GM13977 (cell line): Measurements from ENCODE around the gene GART.
"Not testable (repeated sequence)": the region's sequence is repeated elsewhere in the genome, so short reads cannot be mapped to it uniquely, and the experiment has no call there.

Experiments
- DNase-seq: peaks from one replicate; pipeline ENCODE4 v3.0.0; 2012; ENCODE audit warnings: low spot score
- in situ Hi-C: fragments of 300-500 bp; cut with MboI; formaldehyde crosslinking; loops from one replicate; pipeline ENCODE4 v1.12.0; 2022; ENCODE audit warnings: low sequenced_read_pairs, low pct_unique_long_range_greater_than_20kb, mixed read lengths, inconsistent platforms; ENCODE audit not compliant: unreplicated experiment
- TF ChIP-seq, protein P1 (sequence below): IDR thresholded peaks from 2 replicates; pipeline ENCODE4 v1.5.1; 2012; ENCODE audit warnings: mild to moderate bottlenecking, control low read depth; ENCODE audit not compliant: insufficient read depth; ENCODE audit errors: extremely low read depth, missing control alignments

GART gene

GRCh38 chr21:33518899-33519298 lies 23.0 kb downstream of the GART start:
- TF ChIP-seq, protein P1, sequence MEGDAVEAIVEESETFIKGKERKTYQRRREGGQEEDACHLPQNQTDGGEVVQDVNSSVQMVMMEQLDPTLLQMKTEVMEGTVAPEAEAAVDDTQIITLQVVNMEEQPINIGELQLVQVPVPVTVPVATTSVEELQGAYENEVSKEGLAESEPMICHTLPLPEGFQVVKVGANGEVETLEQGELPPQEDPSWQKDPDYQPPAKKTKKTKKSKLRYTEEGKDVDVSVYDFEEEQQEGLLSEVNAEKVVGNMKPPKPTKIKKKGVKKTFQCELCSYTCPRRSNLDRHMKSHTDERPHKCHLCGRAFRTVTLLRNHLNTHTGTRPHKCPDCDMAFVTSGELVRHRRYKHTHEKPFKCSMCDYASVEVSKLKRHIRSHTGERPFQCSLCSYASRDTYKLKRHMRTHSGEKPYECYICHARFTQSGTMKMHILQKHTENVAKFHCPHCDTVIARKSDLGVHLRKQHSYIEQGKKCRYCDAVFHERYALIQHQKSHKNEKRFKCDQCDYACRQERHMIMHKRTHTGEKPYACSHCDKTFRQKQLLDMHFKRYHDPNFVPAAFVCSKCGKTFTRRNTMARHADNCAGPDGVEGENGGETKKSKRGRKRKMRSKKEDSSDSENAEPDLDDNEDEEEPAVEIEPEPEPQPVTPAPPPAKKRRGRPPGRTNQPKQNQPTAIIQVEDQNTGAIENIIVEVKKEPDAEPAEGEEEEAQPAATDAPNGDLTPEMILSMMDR, result no peak
- DNase-seq, result no peak

DNA sequence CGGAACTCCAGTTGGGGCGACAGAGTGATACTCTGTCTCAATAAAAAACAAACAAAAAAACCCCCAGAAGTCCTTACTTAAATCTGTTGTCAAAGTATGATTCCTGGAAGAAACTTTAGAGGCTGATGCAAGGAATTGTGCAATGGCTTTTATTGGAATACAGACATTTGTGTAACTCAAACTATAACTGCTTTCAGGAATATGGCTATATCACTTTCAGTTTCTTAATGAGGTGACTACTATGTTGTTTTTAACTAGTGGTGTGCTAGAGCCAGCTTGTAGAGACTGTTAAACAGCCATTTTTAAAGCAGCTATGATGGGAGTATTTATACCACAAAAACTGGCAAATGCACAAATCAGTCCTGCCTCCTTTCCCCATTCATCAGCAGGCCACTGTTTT lies 27.7 kb downstream of the GART start:
- DNase-seq, result no peak
- TF ChIP-seq, protein P1, result no peak
- in situ Hi-C loops, result no loop called here

More at GRCh38 chr21:33518899-33519298, 23.0 kb downstream of the GART start:
- in situ Hi-C loops, result no loop called here

DNA sequence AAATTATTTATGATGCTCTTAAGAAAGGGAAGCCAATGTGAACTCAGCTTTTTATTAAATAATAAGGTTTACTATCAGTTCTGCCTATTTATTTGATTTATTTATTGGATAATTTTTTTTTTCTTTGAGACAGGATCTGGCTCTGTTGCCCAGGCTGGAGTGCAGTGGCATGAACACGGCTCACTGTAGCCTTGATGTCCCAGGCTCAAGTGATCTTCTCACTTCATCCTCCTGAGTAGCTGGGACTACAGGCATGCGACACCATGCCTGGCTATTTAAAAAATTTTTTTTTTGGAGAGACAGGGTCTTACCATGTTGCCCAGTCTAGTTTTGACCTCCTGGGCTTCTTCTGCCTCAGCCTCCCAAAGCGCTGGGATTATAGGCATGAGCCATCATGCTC lies 29.4 kb downstream of the GART start:
- no peak for DNase-seq
- in situ Hi-C loops, result no loop called here
- TF ChIP-seq, protein P1, result no peak

DNA sequence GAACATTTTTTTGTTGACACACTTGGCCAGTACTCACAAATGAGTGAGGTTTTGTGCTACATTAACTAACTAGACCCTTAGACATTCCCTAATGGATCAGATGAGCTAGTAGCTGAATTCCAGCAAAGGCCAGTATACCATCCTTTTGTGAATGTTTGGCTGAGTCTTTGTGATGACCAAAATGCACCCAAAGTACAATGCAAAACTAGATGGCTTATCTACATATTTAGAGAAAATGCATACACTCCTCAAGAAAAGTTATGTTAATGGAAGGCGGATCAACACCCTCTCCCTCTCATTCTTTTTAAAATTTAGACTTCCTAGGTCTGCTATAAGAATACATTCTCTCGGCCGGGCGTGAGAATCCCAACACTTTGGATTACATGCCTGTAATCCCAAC lies 30.3 kb downstream of the GART start:
- TF ChIP-seq, protein P1, result no peak
- in situ Hi-C loops, result no loop called here

GRCh38 chr21:33510826-33511225 lies 31.1 kb downstream of the GART start:
- TF ChIP-seq, protein P1, result no peak
- DNase-seq, result no peak
- in situ Hi-C loops, result no loop called here

More for the DNA sequence above, 30.3 kb downstream of the GART start:
- no peak for DNase-seq

DNA sequence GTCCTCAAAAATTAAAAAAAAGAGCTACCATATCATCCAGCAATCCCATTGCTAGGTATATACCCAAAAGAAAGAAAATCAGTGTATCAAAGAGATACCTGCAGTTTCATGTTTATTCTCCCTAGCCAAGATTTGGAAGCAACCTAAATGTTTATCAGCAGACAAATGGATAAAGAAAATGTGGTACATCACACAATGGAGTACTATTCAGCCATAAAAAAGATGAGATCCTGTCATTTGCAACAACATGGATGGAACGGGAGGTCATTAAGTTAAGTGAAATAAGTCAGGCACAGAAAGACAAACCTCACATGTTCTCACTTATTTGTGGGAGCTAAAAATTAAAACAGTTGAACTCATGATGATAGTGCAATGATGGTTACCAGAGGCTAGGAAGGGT lies 34.9 kb downstream of the GART start:
- DNase-seq, in situ Hi-C loops: not testable (repeated sequence)

- DNase-seq, result no peak
- in situ Hi-C loops, result no loop called here
- TF ChIP-seq, protein P1, result no peak
Measured at GRCh38 chr21:33505833-33506232, 36.1 kb downstream of the GART start.
